ENCODE measurements around the gene KCNIP2.

KCNIP2 gene

DNA sequence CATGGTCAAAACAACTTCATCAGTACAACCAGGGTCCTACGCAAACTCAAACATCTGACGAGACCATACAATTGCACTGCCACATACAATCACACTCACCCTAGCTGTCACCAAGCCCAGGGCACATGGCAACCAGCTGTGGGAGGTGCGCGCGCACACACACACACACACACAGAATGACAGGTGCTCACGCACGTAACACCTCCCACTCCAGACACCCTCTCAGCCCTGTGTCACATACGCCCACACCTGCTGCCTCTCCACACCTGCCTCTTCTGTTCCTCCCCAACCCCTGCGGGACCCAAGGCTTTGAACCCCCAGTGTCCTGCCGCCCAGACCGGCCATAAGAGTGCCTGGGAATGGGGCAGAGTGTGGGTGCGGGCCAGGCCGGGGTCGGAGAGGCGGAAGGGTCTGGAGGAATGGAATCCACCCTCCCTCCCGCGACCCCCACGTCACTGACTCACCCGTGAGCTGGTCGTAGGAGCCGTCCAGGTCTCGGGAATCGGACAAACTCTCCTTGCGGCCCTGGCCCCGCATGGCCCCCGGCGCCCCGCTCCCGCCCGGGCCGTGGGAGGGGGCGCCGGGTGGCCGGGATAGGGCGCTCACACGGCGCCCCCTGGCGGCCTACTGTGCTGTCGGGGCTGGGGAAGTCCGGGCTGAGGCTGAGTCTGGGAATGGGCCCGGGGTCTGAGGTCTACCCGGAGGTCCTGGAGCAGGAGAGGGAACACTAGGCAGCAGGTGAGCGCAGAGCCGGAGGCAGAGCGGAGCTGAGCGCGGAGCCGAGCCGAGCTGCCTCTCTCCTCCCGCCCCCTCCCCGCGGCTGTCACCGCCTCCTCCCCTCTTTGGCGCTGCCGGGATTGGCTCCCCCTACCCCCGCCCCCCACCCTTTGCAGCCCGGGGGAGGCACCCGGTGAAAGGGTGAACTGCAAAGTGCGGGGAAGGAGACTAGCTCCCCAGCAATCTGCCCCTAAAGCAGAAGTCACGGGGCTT lies at the start of gene KCNIP2:
TSS of gene KCNIP2 (minus strand) at position 769 of the 990 bp plus-strand sequence. CDS start at position 537, 232 bp downstream.
- DNase-seq, result no peak

DNA sequence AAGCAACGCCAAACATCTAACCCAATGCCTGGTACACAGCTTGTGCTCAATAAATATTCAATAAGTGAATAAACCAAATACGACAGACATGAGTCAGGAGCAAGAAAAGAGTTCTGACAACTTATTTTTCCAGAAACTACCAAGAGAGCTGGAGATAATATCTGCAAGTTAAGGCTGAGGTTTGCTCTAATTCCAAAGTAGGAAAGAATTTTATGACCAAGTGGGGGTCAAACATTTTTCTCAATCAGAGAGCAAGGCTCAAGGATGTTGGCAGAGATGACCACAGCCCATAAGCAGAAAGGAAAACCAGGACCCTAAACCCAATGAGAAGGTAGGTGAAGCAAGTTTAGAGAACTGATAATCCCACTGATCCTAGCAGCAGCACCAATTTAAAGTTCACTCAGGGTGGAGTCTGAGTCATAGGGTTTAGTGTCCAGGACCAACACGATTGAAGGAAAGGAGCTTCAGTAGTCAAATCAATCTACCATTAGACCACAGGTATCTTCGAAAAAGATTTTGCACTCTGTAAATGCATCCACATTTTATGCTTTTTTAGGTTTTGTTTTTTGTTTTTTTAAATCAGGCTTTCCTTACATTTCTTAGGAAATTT lies 49.3 kb upstream of the KCNIP2 start:
- DNase-seq, result no peak

DNA sequence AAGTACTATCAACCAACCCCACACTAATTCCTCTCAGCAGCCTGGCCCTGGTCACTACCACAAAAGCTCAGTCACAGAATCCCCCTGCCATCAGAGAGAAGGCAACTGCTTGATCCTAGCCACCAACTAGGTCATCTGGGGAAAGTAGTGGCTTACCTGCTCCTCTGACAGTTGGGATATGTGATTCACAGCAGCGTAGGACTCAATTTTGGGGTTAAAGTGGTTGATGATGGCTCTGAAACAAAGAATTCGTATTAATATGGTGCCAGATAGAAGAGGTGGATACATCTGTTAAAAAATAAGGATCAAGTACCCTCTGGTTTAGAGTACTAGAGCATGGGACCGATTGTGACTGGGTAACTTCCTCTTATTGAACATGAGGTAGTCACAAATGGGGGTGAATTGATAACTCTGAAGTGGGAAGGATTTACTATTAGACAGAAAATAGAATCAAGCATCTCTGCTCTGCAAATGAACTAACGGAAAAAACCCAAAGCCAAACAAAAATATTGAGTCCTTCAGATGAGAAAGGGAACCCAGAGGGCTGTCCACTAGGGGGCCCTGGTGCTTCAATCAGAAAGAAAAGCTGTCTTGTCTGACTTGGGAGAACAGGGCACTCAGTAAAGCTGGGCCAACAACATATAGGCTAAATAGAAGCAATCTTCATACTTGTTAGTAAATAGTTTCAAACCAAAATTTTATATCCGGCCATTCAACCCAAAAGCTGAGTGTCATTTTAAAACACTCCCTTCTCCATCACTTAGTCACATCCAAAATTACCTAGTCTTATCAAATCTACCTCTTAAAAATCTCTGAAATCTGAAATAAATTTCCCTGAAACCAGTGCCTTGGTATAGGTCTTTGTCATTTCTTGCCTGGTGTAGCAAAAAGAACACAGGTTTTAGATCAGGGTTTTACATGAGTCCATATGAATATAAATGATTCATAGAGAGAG lies 45.9 kb upstream of the KCNIP2 start:
- DNase-seq, result peak in 1 of 2 experiments; percentile 59

DNA sequence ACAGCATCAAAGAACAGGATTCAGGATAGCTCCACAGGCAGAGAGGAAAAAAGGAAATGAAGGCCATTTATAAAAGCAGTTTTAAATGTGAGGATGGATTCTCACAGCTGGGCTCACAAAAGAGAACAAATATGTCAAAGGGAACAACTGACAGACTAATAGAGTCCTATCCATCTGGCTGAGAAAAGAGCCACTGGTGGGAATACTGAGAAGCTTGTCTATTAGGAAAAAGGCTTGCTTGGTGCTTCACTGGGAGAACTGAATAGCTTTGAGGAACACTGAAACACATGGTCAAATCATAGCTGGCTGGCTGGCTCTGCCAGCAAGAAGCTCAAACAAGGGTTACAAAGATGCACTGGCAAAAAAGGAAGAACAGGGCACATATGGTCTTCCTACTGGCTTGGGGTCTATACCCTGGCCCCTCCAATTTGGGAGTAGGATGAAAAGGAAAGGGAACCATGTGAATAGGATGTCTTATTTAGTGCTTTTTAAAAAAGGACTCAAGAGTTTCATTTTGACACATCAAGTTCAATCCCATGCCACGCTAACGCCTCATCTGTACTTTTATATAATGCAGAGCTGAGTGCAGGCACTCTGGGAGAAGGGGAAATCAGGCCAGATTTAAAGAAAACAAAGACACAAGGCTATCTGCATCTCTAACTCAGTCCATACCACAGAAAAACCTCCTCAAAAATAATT lies 44.8 kb upstream of the KCNIP2 start:
- no peak for DNase-seq

- no peak for DNase-seq
These were observed 44.2 kb upstream of the KCNIP2 start for GRCh38 chr10:101887775-101888174.

DNA sequence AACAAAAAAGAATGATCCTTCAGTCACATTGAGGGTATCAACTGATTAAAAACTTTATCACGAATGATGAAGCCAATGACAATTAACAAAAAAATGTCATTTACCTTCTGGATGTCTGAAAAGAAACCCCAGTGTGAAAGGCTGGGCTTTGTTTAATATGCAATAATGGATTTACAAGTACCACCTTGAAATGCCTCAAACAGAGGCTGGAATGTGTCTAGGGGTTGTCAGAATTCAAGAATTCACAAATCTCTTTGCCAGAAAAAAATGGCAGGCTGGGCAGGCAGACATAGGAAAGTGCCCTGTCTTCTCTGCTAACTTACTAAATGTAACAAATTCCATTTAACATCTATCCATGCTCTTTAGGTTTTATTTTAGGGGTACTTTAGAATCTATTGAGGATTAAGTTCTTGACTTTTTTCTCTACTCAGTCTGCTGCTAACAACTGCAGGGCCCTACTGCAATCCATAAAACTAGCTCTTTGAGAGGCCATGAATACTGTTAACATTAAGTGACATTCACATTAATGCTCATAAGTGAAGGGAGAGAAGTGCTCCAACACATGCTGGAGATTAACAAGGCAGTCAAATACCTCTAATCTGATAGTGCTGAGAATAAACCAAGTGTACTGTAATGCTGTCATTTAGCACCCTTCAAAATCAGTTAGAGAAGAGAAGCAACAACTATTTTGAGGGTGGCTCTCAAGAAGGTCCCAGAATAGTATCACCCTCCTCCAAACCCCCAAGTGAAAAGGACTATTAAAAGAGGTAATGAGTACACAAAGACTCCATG lies 43.1 kb upstream of the KCNIP2 start:
- no peak for DNase-seq

DNA sequence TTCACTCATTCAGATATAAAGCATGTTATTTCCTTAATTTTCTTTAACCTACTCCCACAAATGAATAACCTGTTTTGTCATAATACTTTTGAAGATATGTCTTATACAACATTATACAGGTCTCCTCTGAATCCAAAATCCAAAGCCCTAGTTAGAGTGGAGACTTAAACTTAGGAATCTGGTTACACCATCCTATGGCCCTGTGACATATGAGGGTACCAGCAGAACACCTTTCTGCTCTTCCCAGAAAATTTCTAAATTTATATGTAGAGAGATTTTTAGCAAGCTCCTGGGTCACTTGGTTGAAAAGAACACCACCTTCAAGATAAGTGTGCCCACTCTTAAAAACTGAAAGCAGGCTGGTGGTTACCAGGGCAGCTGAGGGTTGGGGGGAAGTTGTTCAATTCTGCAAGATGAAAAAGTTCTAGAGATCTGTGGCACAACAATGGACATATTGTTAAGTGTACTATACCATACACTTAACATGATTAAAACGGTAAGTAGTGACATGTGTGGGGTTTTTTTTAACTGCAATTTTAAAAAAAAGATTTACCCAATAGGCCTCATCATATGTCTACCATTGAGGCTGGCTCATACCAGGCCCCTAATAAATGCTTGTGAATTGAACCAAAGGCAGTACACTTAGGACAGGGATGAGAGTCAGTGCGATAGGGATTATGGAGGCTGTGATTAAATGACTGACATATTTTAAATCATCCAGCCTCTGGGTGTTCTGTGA lies 37.6 kb upstream of the KCNIP2 start:
- DNase-seq, result no peak

DNA sequence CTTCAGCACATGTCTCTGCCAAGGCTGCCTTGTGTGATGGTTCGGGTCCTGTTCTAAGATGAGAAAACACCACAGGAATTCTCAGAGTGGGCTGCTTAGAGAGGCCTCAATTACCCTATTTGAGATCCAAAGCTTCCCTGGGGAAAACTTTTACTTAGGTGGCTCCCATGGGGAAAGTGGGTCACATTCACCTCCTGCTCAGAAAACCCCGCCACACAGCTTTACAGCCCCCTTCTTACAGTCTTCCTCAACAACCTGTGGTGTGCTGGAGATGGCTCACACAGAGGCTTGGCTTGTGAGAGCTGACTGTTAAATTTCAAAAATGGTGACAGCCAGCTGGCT lies 36.6 kb upstream of the KCNIP2 start:
- DNase-seq, result no peak

DNA sequence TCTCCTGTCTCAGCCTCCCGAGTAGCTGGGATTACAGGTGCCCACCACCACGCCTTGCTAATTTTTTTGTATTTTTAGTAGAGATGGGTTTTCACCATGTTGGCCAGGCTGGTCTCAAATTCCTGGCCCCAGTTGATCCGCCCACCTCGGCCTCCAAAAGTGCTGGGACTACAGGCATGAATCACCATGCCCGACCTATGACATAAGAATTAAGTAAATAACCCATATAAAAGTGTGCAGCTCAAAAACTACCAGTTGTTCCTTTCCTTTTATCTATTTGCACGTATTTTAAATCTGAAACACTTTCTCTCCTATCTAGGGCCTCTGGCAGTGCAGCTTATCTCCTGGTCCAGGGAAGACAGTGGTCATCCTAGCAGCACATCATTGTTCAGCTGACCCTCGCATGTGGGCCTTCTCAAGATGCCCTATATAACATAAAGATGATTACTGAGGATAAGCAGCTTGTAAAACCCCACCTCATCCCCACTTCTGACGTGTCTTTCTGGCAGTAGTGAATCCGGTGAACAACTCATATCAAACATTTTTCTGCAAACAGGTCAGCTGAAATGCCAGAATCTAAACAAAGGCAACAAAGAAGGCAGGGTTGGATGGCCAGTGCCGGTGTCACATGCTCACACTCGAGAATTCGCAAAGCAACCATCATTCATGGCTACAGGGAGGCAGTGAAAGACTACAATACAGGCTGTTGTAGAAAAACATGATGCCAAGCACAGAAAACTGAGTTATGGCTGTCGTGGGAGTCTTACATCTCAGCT lies 36.0 kb upstream of the KCNIP2 start:
- DNase-seq, result no peak

GRCh38 chr10:101878869-101879268 lies 35.3 kb upstream of the KCNIP2 start:
- DNase-seq, result no peak

DNA sequence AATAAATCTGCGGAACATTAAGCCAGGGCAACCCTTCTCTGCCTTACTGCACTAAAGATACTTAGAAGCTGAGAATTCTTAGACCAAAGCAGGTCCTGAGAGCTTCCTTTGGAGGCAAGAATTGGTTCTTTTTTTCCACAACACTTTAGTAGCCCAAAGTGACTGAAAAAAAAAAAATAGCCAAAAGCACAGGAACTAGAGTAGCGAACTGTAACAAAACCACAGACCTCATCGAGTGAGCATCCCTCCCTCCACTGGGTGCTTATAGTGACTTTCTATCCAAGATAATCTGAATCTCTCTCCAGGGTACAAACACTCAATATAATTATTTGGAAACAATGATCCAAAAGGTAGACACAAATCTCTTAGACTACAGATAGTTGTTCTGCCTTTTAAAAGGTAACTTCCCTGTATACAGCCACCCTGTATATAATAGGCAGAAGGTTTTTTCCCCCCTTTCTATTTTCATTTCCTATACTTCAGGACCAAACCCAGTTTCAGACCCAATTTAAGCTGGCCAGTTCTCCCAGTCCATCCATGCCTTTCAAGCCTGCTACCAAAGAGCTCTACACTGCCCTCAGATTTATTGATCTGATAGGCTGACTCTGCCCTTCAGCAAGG lies 31.6 kb upstream of the KCNIP2 start:
- no peak for DNase-seq

DNA sequence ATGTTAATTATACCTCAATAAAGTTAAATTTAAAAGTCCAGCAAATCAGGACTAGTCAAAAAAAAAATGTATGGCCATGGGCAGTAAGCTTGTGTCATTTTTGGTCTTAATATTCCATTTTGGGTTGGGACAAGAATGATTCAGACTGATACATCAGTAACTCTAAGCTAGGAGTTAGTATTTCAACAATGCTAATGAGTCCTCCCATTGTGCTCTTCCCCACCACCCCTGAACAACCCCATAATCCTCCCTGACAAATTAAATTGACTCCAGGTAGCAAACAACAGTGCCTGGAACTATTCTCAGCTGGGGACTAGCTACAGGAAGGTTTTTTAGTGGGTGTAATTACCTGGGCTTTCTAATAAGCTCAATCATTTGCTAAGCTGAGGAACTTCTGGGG lies 30.7 kb upstream of the KCNIP2 start:
- no peak for DNase-seq

DNA sequence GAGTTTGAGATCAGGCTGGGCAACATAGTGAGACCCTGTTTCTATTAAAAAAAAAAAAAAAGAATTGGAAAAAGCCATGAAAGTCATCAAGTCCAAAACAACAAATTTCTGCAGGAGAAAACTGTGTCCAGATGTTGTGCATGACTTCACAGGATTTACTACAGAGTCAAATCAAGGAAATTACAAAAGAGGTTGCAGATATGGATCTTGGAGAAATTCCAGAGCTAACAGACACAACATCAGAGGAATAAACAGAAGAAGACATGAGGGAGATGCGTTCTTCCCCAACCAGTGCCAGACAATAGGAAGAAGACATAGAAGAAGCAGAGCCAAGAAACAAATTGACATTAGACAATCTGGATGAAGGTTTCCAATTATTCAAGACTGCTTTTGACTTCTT lies 24.3 kb upstream of the KCNIP2 start:
- DNase-seq, result no peak

- DNase-seq, result no peak
These were observed 15.9 kb upstream of the KCNIP2 start for GRCh38 chr10:101859530-101859929.

- DNase-seq, result no peak
These were observed 15.3 kb upstream of the KCNIP2 start for GRCh38 chr10:101858723-101859500.

DNA sequence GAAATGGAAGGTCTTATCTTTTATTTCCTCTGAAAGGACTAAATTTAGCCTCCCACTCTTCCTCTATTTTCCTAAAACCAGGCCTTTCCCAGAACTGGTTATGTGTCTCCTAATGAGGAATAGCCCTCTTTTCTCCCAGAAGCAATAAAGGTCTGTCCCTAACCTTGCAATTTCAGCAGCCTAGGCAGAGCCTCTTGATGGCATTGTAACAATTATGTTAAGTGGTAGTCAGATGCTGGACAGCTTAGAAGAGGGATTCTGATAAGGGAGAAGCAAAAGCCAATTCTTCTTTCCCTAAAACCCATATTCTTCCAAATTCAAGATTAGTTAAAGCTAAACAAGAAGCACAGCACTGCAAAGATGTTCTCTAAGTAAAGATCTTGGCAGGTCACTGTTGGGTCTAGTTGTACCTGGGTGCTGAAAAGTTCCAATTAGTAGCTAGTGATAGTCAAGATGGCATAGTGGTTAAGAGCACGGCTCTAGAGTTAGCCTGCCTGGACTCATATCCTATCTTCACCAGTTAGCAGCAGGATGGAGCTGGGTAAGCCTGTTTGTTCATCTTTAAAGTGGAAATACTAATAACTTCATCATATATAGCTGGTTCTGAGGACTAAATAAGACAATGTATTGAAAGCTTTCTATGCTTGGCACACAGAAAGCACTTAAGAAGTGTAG lies 14.3 kb upstream of the KCNIP2 start:
- DNase-seq, result no peak

- DNase-seq, result no peak
These were observed 13.0 kb upstream of the KCNIP2 start for GRCh38 chr10:101856626-101857025.
